HUES48 (cell line): ENCODE results near the gene ANAPC2.

Experiments used
- H3K27ac ChIP-seq: one replicate; pipeline ENCODE4 v1.7.0; 2013; ENCODE audit warnings: low read depth, low read length, inconsistent platforms
- H3K27me3 ChIP-seq: 2 replicates; pipeline ENCODE4 v1.6.1; 2013; ENCODE audit warnings: mild to moderate bottlenecking, low read length; ENCODE audit not compliant: control insufficient read depth, insufficient read depth
- H3K36me3 ChIP-seq: 2 replicates; pipeline ENCODE4 v1.6.1; 2013; ENCODE audit warnings: low read length; ENCODE audit not compliant: control insufficient read depth, insufficient read depth
- H3K4me1 ChIP-seq: 2 replicates; pipeline ENCODE4 v1.6.1; 2013; ENCODE audit warnings: mild to moderate bottlenecking, low read length; ENCODE audit not compliant: control insufficient read depth, insufficient read depth
- H3K4me3 ChIP-seq: 2 replicates; pipeline ENCODE4 v1.5.1; 2013; ENCODE audit warnings: mild to moderate bottlenecking, low read depth, low read length
- H3K9ac ChIP-seq: 2 replicates; pipeline ENCODE4 v1.6.1; 2013; ENCODE audit warnings: mild to moderate bottlenecking, low read depth, low read length, moderate library complexity
- H3K9me3 ChIP-seq: 2 replicates; pipeline ENCODE4 v1.6.1; 2013; ENCODE audit warnings: low read length; ENCODE audit not compliant: control insufficient read depth, insufficient read depth

ANAPC2 gene

GRCh38 chr9:137169896-137170358 lies 18.4 kb downstream of the ANAPC2 start, which contains the start of gene LRRC26:
TSS of gene LRRC26 (minus strand) at chr9:137170051. CDS start at chr9:137169943, 108 bp downstream.
- Histone ChIP-seq H3K27me3 (peaks cover 86% of the 10 kb centered on the region), H3K4me3 (peak within 1 kb of the TSS; percentile 59), H3K36me3 (no peaks in the 10 kb centered on the region), H3K27ac (no peak within 1 kb of the TSS), H3K9me3 (no peaks in the 10 kb centered on the region), H3K4me1 (no peaks in the 10 kb centered on the region; the same call in 1 of the 2 replicates), H3K9ac (no peak within 1 kb of the TSS)

GRCh38 chr9:137168904-137169856 lies 19.2 kb downstream of the ANAPC2 start:
- no peaks in the 10 kb centered on the region; the same call in 1 of the 2 replicates for H3K4me1 ChIP-seq
- no peak overlapping the region for H3K27ac ChIP-seq
- no peaks in the 10 kb centered on the region for H3K9me3 ChIP-seq
- peaks cover 92% of the 10 kb centered on the region for H3K27me3 ChIP-seq
- no peak overlapping the region for H3K9ac ChIP-seq
- H3K36me3 ChIP-seq = no peaks in the 10 kb centered on the region
- peak overlapping the region; percentile 59 for H3K4me3 ChIP-seq

GRCh38 chr9:137168573-137168903 lies 19.8 kb downstream of the ANAPC2 start:
- peaks cover 92% of the 10 kb centered on the region for H3K27me3 ChIP-seq
- no peak overlapping the region for H3K27ac ChIP-seq
- H3K4me3 ChIP-seq = peak overlapping the region; percentile 59; the same call in 1 of the 2 replicates
- H3K4me1 ChIP-seq = no peaks in the 10 kb centered on the region; the same call in 1 of the 2 replicates
- no peaks in the 10 kb centered on the region for H3K36me3 ChIP-seq
- H3K9me3 ChIP-seq = no peaks in the 10 kb centered on the region
- no peak overlapping the region for H3K9ac ChIP-seq

- H3K9me3 ChIP-seq = no peaks in the 10 kb centered on the region
- H3K36me3 ChIP-seq = no peaks in the 10 kb centered on the region
- H3K4me3 ChIP-seq = peak overlapping the region; percentile 59; the same call in 1 of the 2 replicates
- H3K4me1 ChIP-seq = no peaks in the 10 kb centered on the region; the same call in 1 of the 2 replicates
- peaks cover 92% of the 10 kb centered on the region for H3K27me3 ChIP-seq
- H3K27ac ChIP-seq = no peak overlapping the region
- H3K9ac ChIP-seq = no peak overlapping the region
Measured at GRCh38 chr9:137167747-137168572, 20.4 kb downstream of the ANAPC2 start.

GRCh38 chr9:137167277-137167746 lies 21.0 kb downstream of the ANAPC2 start:
- no peaks in the 10 kb centered on the region; the same call in 1 of the 2 replicates for H3K4me1 ChIP-seq
- H3K4me3 ChIP-seq = no peak overlapping the region
- no peak overlapping the region for H3K27ac ChIP-seq
- H3K9me3 ChIP-seq = no peaks in the 10 kb centered on the region
- H3K9ac ChIP-seq = no peak overlapping the region
- peaks cover 99% of the 10 kb centered on the region for H3K27me3 ChIP-seq
- H3K36me3 ChIP-seq = no peaks in the 10 kb centered on the region

GRCh38 chr9:137166380-137167229 lies 21.8 kb downstream of the ANAPC2 start:
- Histone ChIP-seq H3K9me3 (no peaks in the 10 kb centered on the region), H3K36me3 (no peaks in the 10 kb centered on the region), H3K4me3 (no peak overlapping the region), H3K27ac (no peak overlapping the region), H3K27me3 (peaks cover 99% of the 10 kb centered on the region), H3K4me1 (no peaks in the 10 kb centered on the region; the same call in 1 of the 2 replicates), H3K9ac (no peak overlapping the region)

GRCh38 chr9:137165250-137165836 lies 23.0 kb downstream of the ANAPC2 start:
- H3K9ac ChIP-seq = no peak overlapping the region
- H3K27ac ChIP-seq = no peak overlapping the region
- peaks cover 98% of the 10 kb centered on the region for H3K27me3 ChIP-seq
- H3K9me3 ChIP-seq = no peaks in the 10 kb centered on the region
- no peak overlapping the region for H3K4me3 ChIP-seq
- no peaks in the 10 kb centered on the region; the same call in 1 of the 2 replicates for H3K4me1 ChIP-seq
- no peaks in the 10 kb centered on the region for H3K36me3 ChIP-seq

- Histone ChIP-seq H3K36me3 (no peaks in the 10 kb centered on the region), H3K27me3 (peaks cover 98% of the 10 kb centered on the region), H3K9me3 (no peaks in the 10 kb centered on the region), H3K27ac (no peak overlapping the region), H3K9ac (no peak overlapping the region), H3K4me1 (no peaks in the 10 kb centered on the region; the same call in 1 of the 2 replicates), H3K4me3 (no peak overlapping the region)
Measured at GRCh38 chr9:137164370-137165249, 23.8 kb downstream of the ANAPC2 start.

GRCh38 chr9:137163805-137164204 lies 24.6 kb downstream of the ANAPC2 start:
- no peaks in the 10 kb centered on the region for H3K36me3 ChIP-seq
- H3K27me3 ChIP-seq = peaks cover 98% of the 10 kb centered on the region
- no peak overlapping the region for H3K27ac ChIP-seq
- no peaks in the 10 kb centered on the region for H3K4me1 ChIP-seq
- no peak overlapping the region; the same call in 1 of the 2 replicates for H3K4me3 ChIP-seq
- H3K9ac ChIP-seq = no peak overlapping the region
- H3K9me3 ChIP-seq = no peaks in the 10 kb centered on the region
